SHP77 (cell line): Measurements from ENCODE around the gene PRKAA1.

ENCODE experiments used
- DNase-seq, 2 experiments: peaks; one replicate each; lab custom pipeline; 2025; lab: John Stamatoyannopoulos, UW

Gene PRKAA1

GRCh38 chr5:40798012-40798800 lies at the start of gene PRKAA1:
Gene PRKAA1, minus strand, starts transcription at chr5:40798374. Its CDS starts 185 bp downstream, at chr5:40798189.
- peak; percentile 90 to 92 for DNase-seq

GRCh38 chr5:40847525-40847924 lies 49.4 kb upstream of the PRKAA1 start:
- DNase-seq = no peak

GRCh38 chr5:40846371-40846770 lies 48.2 kb upstream of the PRKAA1 start:
- DNase-seq = no peak

GRCh38 chr5:40844565-40844964 lies 46.4 kb upstream of the PRKAA1 start:
- DNase-seq = no peak

- no peak for DNase-seq
Measured at GRCh38 chr5:40842351-40842750, 44.2 kb upstream of the PRKAA1 start.

GRCh38 chr5:40841068-40841805 lies 43.1 kb upstream of the PRKAA1 start, which contains the start of gene CARD6:
Gene CARD6, plus strand, starts transcription at chr5:40841367. Its CDS starts 16 bp downstream, at chr5:40841383.
- DNase-seq = peak; percentile 36 to 50

- no peak for DNase-seq
Measured at GRCh38 chr5:40838086-40838485, 39.9 kb upstream of the PRKAA1 start.

GRCh38 chr5:40834849-40835787 lies 36.9 kb upstream of the PRKAA1 start, which contains the start of gene RPL37:
Gene RPL37, minus strand, starts transcription at chr5:40835222. Its CDS starts 37 bp downstream, at chr5:40835185.
- peak; percentile 99 for DNase-seq

GRCh38 chr5:40834391-40834848 lies 36.2 kb upstream of the PRKAA1 start:
- no peak for DNase-seq

- no peak for DNase-seq
Measured at GRCh38 chr5:40833712-40834229, 35.6 kb upstream of the PRKAA1 start.

GRCh38 chr5:40832345-40832744 lies 34.2 kb upstream of the PRKAA1 start:
- DNase-seq = no peak

- DNase-seq = no peak
Measured at GRCh38 chr5:40831346-40832210, 33.4 kb upstream of the PRKAA1 start.

GRCh38 chr5:40829748-40830533 lies 31.8 kb upstream of the PRKAA1 start:
- DNase-seq = no peak

GRCh38 chr5:40828690-40829661 lies 30.8 kb upstream of the PRKAA1 start:
- no peak for DNase-seq

- no peak for DNase-seq
Measured at GRCh38 chr5:40828021-40828631, 30.0 kb upstream of the PRKAA1 start.

- DNase-seq = no peak
Measured at GRCh38 chr5:40827188-40827977, 29.2 kb upstream of the PRKAA1 start.

GRCh38 chr5:40826489-40827187 lies 28.5 kb upstream of the PRKAA1 start:
- no peak for DNase-seq
